B cell (primary cell): ENCODE data around the gene RHOBTB3. TPM values are rescaled to one million over a fixed set of nuclear protein-coding genes. Genes with fewer than 3 reads are reported as not detected.

ENCODE experiments used
- ATAC-seq: fragments of 200-7000 bp; cut with Tn5 transposase; one replicate; pipeline ENCODE4 v1.10.0; 2021; ENCODE audit warnings: low read depth, mild to moderate bottlenecking, moderate number of reproducible peaks, moderate library complexity
- CTCF ChIA-PET: fragments of 350-600 bp; sonication (Branson Sonifier 250); formaldehyde crosslinking; loops from one replicate; lab custom pipeline; 2021; ENCODE audit warnings: antibody characterized with exemption, inconsistent platforms; lab: Charles Lee
- POLR2A ChIA-PET: fragments of 350-600 bp; sonication (Branson Sonifier 250); formaldehyde crosslinking; loops from one replicate; lab custom pipeline; 2021; ENCODE audit warnings: antibody characterized with exemption; lab: Charles Lee
- DNase-seq: peaks from one replicate; pipeline ENCODE4 v3.0.0; 2013
- H2AFZ ChIP-seq: 2 replicates; pipeline ENCODE4 v1.6.1; 2012; ENCODE audit warnings: mild to moderate bottlenecking, low read depth, low read length; ENCODE audit not compliant: insufficient read depth, poor library complexity, severe bottlenecking
- H3K27ac ChIP-seq, 2 donors: 1 replicate in 1 of 2; 2 replicates in 1 of 2; pipeline ENCODE4 v1.5.1; 2012 to 2013; ENCODE audit warnings: low read length in 2 of 2, mild to moderate bottlenecking in 2 of 2, moderate library complexity in 1 of 2
- H3K27me3 ChIP-seq, 4 experiments: fragments of 200-600 bp in 1 of 4; sonication (generic) in 1 of 4; replicated peaks in 1 of 4; 1 replicate in 2 of 4; 2 replicates in 2 of 4; pipeline versions ENCODE4 v1.6.1 to v1.7.0; 2013 to 2016; ENCODE audit warnings: low read length in 3 of 4, mild to moderate bottlenecking in 2 of 4, mixed read lengths in 1 of 4, moderate library complexity in 1 of 4; ENCODE audit not compliant: insufficient read depth in 4 of 4, control insufficient read depth in 3 of 4; ENCODE audit errors: control extremely low read depth in 1 of 4
- H3K36me3 ChIP-seq, 2 experiments: replicated peaks in 1 of 2; 1 replicate in 1 of 2; 2 replicates in 1 of 2; pipeline versions ENCODE4 v1.6.1 to v1.7.1; 2013; ENCODE audit warnings: low read length in 1 of 2; ENCODE audit not compliant: insufficient read depth in 2 of 2, control insufficient read depth in 1 of 2; ENCODE audit errors: control extremely low read depth in 1 of 2, extremely low read depth in 1 of 2
- H3K4me1 ChIP-seq, 2 donors: fragments of 200-600 bp in 1 of 2; sonication (generic) in 1 of 2; 1 replicate in 1 of 2; 2 replicates in 1 of 2; pipeline versions ENCODE4 v1.5.1 to v1.6.1; 2013 to 2017; ENCODE audit warnings: low read length in 2 of 2; ENCODE audit not compliant: control insufficient read depth in 2 of 2, insufficient read depth in 2 of 2
- H3K4me2 ChIP-seq: replicated peaks from 2 replicates; pipeline ENCODE3; 2012; ENCODE audit warnings: mild to moderate bottlenecking, low read depth, low read length; ENCODE audit not compliant: poor library complexity, severe bottlenecking
- H3K4me3 ChIP-seq, 5 experiments: fragments of 200-600 bp in 1 of 5; sonication (generic) in 1 of 5; 1 replicate in 3 of 5; 2 replicates in 2 of 5; pipeline versions ENCODE4 v1.5.1 to v1.7.0; 2011 to 2016; ENCODE audit warnings: low read length in 4 of 5, mild to moderate bottlenecking in 4 of 5, low read depth in 2 of 5, control low read depth in 1 of 5, moderate library complexity in 1 of 5; ENCODE audit not compliant: insufficient read depth in 1 of 5; ENCODE audit errors: control extremely low read depth in 1 of 5, extremely low read depth in 1 of 5
- H3K79me2 ChIP-seq: fragments of 200-600 bp; sonication (generic); one replicate; pipeline ENCODE4 v1.6.0; 2016; ENCODE audit warnings: low read length; ENCODE audit not compliant: control insufficient read depth, insufficient read depth
- H3K9ac ChIP-seq: fragments of 200-600 bp; sonication (generic); 2 replicates; pipeline ENCODE4 v1.6.1; 2017; ENCODE audit warnings: mild to moderate bottlenecking, low read length, moderate library complexity
- H3K9me3 ChIP-seq, 3 donors: one replicate each; pipeline versions ENCODE4 v1.6.1 to v1.7.1; 2013; ENCODE audit warnings: low read length in 2 of 3; ENCODE audit not compliant: control insufficient read depth in 2 of 3, insufficient read depth in 1 of 3; ENCODE audit errors: control extremely low read depth in 1 of 3
- H4K20me1 ChIP-seq: 2 replicates; pipeline ENCODE4 v1.6.0; 2012; ENCODE audit warnings: mild to moderate bottlenecking, low read length; ENCODE audit not compliant: insufficient read depth, control insufficient read depth, poor library complexity, severe bottlenecking
- H3K27ac Mint-ChIP-seq: one replicate; pipeline ENCODE4 v1.8.0; 2021; ENCODE audit warnings: mixed read lengths
- H3K27me3 Mint-ChIP-seq: one replicate; pipeline ENCODE4 v1.8.0; 2021; ENCODE audit warnings: mixed read lengths
- H3K4me1 Mint-ChIP-seq: one replicate; pipeline ENCODE4 v1.8.0; 2021; ENCODE audit warnings: mixed read lengths
- H3K4me3 Mint-ChIP-seq: one replicate; pipeline ENCODE4 v1.8.0; 2021; ENCODE audit warnings: mixed read lengths
- H3K9me3 Mint-ChIP-seq: one replicate; pipeline ENCODE4 v1.8.0; 2022; ENCODE audit warnings: mixed read lengths; ENCODE audit not compliant: insufficient read depth
- CTCF ChIP-seq: fragments of 200-600 bp; IDR thresholded peaks from one replicate; pipeline ENCODE4 v1.8.0; 2022; ENCODE audit warnings: antibody characterized with exemption, mild to moderate bottlenecking
- EZH2 ChIP-seq: IDR thresholded peaks from 2 replicates; pipeline ENCODE4 v1.6.1; 2012; ENCODE audit warnings: borderline replicate concordance, low read depth, mild to moderate bottlenecking, moderate library complexity, low read length; ENCODE audit not compliant: insufficient read depth, poor library complexity, severe bottlenecking
- WGBS: methylation state at CpG from one replicate; pipeline ENCODE4 v1.1.5; 2013; ENCODE audit warnings: missing lambda C conversion rate; ENCODE audit not compliant: insufficient coverage; 5-methylcytosine and 5-hydroxymethylcytosine counted together
- intact Hi-C: fragments of 100-400 bp; cut with micrococcal nuclease; formaldehyde crosslinking; loops from one replicate; pipeline ENCODE4 v1.10.0; 2022
- polyA plus RNA-seq: library from polyadenylated mRNA; depleted of rRNA; stranded (reverse); fragments of >200 nt; gene quantifications from 2 replicates; pipeline ENCODE4 v1.2.3, GENCODE V29; 2012
- total RNA-seq, 2 donors: library from RNA; stranded (reverse); fragments of 120-200 nt in 1 of 2; gene quantifications; 1 replicate in 1 of 2; 2 replicates in 1 of 2; pipeline versions ENCODE4 v1.2.3 to v1.2.4, GENCODE V29; 2013 to 2022

Gene RHOBTB3
- total and polyA plus RNA-seq, 2 donors (not counting 1 experiment from before 2014, with no cell fraction given): 1.7 to 5.0 TPM

GRCh38 chr5:95794070-95794516, 63.0 kb downstream of the RHOBTB3 start:
- no peak for ATAC-seq
- TF ChIP-seq EZH2 (no peak), CTCF (no peak)
- peaks cover 4% of the 10 kb centered on the region for H3K4me1 Mint-ChIP-seq
- Histone ChIP-seq H3K27me3 (no peaks in the 10 kb centered on the region), H3K79me2 (no peaks in the 10 kb centered on the region), H3K9ac (no peak overlapping the region), H3K36me3 (no peaks in the 10 kb centered on the region), H3K9me3 (no peaks in the 10 kb centered on the region), H3K4me2 (no peak overlapping the region), H3K27ac (no peak overlapping the region), H3K4me1 (no peaks in the 10 kb centered on the region), H4K20me1 (no peaks in the 10 kb centered on the region), H3K4me3 (no peak overlapping the region), H2AFZ (no peak overlapping the region)
- POLR2A ChIA-PET: no interaction called here
- no CpG with 5 or more reads among the region's 3 CpGs for WGBS
- intact Hi-C loops: no loop called here
- H3K27me3 Mint-ChIP-seq: no peaks in the 10 kb centered on the region
- CTCF ChIA-PET: interaction anchor here (1.0 to 18.0 kb wide), 2 partner anchors 27 to 51 kb away, joined by 3 to 748 read pairs; no protein-coding TSS in a partner anchor
- no peak for DNase-seq
- H3K9me3 Mint-ChIP-seq: no peaks in the 10 kb centered on the region
- no peak overlapping the region for H3K27ac Mint-ChIP-seq
- no peak overlapping the region for H3K4me3 Mint-ChIP-seq

- WGBS: 93% methylated on average over 3 of the region's 3 CpGs
- no peaks in the 10 kb centered on the region for H3K27me3 Mint-ChIP-seq
- H3K27ac Mint-ChIP-seq: no peak overlapping the region
- intact Hi-C loops: no loop called here
- DNase-seq: no peak
- no peaks in the 10 kb centered on the region for H3K9me3 Mint-ChIP-seq
- H3K4me3 ChIP-seq: no peak overlapping the region
- no peaks in the 10 kb centered on the region for H3K4me1 ChIP-seq
- ChIA-PET POLR2A (no interaction called here), CTCF (interaction anchor here (1.0 to 3.0 kb wide), 2 partner anchors 11 to 16 kb away, joined by 3 to 13 read pairs; no protein-coding TSS in a partner anchor)
- H4K20me1 ChIP-seq: no peaks in the 10 kb centered on the region
- H3K4me1 Mint-ChIP-seq: no peaks in the 10 kb centered on the region
- H3K9me3 ChIP-seq: no peaks in the 10 kb centered on the region
- H3K4me2 ChIP-seq: no peak overlapping the region
- no peak overlapping the region for H3K4me3 Mint-ChIP-seq
- H3K27ac ChIP-seq: no peak overlapping the region
- H3K9ac ChIP-seq: no peak overlapping the region
- no peaks in the 10 kb centered on the region for H3K36me3 ChIP-seq
- no peak overlapping the region for H2AFZ ChIP-seq
- H3K79me2 ChIP-seq: no peaks in the 10 kb centered on the region
- ATAC-seq: no peak
- TF ChIP-seq CTCF (no peak), EZH2 (no peak)
- no peaks in the 10 kb centered on the region for H3K27me3 ChIP-seq
Observed at GRCh38 chr5:95797301-95797700, 66.2 kb downstream of the RHOBTB3 start.
